ENCODE results near the gene STARD13.

Gene STARD13

GRCh38 chr13:33318744-33319143 is 33.2 kb upstream of the STARD13 start:
- Histone ChIP-seq H4K20me1 (ENCODE audit: insufficient read depth, low read length) (no peaks in the 10 kb centered on the region), H3K79me2 (ENCODE audit: low read length) (no peaks in the 10 kb centered on the region), H3K9me3 (replicated peaks; ENCODE audit: insufficient read depth, low read length) (no peaks in the 10 kb centered on the region), H3K27me3 (replicated peaks; ENCODE audit: insufficient read depth, low read length) (no peaks in the 10 kb centered on the region), H3K36me3 (replicated peaks; ENCODE audit: insufficient read depth, low read length) (no peaks in the 10 kb centered on the region), H3K4me1 (ENCODE audit: low read length) (no peaks in the 10 kb centered on the region), H3K27ac (ENCODE audit: low read length) (no peak overlapping the region), H3K4me2 (ENCODE audit: low read depth, low read length) (no peak overlapping the region), H3K4me3 (ENCODE audit: low read length) (no peak overlapping the region), H3K9me2 (replicated peaks; ENCODE audit: insufficient read depth, low read length) (no peaks in the 10 kb centered on the region), H2AFZ (ENCODE audit: low read length) (no peak overlapping the region), H3K9ac (ENCODE audit: low read length) (no peak overlapping the region), H3F3A (ENCODE audit: insufficient read depth, low read length) (no peaks in the 10 kb centered on the region)
- TF ChIP-seq EZH2phosphoT487 (IDR thresholded peaks at IDR 0.05; ENCODE audit: low read length) (no peak), EZH2 (optimal IDR thresholded peaks at IDR 0.05; ENCODE audit: low read depth, low read length) (no peak), CTCF (IDR thresholded peaks at IDR 0.05; ENCODE audit: low read length) (no peak)
- no peak for DNase-seq

GRCh38 chr13:33318037-33318436 is 32.5 kb upstream of the STARD13 start:
- no peaks in the 10 kb centered on the region for H3K9me3 ChIP-seq (replicated peaks; ENCODE audit: insufficient read depth, low read length)
- H3K4me1 ChIP-seq (ENCODE audit: low read length), result no peaks in the 10 kb centered on the region
- DNase-seq, result no peak
- H2AFZ ChIP-seq (ENCODE audit: low read length), result no peak overlapping the region
- H3F3A ChIP-seq (ENCODE audit: insufficient read depth, low read length), result no peaks in the 10 kb centered on the region
- no peak overlapping the region for H3K27ac ChIP-seq (ENCODE audit: low read length)
- no peaks in the 10 kb centered on the region for H4K20me1 ChIP-seq (ENCODE audit: insufficient read depth, low read length)
- H3K27me3 ChIP-seq (replicated peaks; ENCODE audit: insufficient read depth, low read length), result no peaks in the 10 kb centered on the region
- TF ChIP-seq EZH2 (optimal IDR thresholded peaks at IDR 0.05; ENCODE audit: low read depth, low read length) (no peak), CTCF (IDR thresholded peaks at IDR 0.05; ENCODE audit: low read length) (no peak), EZH2phosphoT487 (IDR thresholded peaks at IDR 0.05; ENCODE audit: low read length) (no peak)
- H3K4me2 ChIP-seq (ENCODE audit: low read depth, low read length), result no peak overlapping the region
- no peak overlapping the region for H3K4me3 ChIP-seq (ENCODE audit: low read length)
- H3K9me2 ChIP-seq (replicated peaks; ENCODE audit: insufficient read depth, low read length), result no peaks in the 10 kb centered on the region
- no peak overlapping the region for H3K9ac ChIP-seq (ENCODE audit: low read length)
- H3K79me2 ChIP-seq (ENCODE audit: low read length), result no peaks in the 10 kb centered on the region
- no peaks in the 10 kb centered on the region for H3K36me3 ChIP-seq (replicated peaks; ENCODE audit: insufficient read depth, low read length)

- Histone ChIP-seq H3K27me3 (replicated peaks; ENCODE audit: insufficient read depth, low read length) (no peaks in the 10 kb centered on the region), H4K20me1 (ENCODE audit: insufficient read depth, low read length) (no peaks in the 10 kb centered on the region), H3K4me3 (ENCODE audit: low read length) (no peak overlapping the region), H3K4me2 (ENCODE audit: low read depth, low read length) (no peak overlapping the region), H2AFZ (ENCODE audit: low read length) (no peak overlapping the region), H3K36me3 (replicated peaks; ENCODE audit: insufficient read depth, low read length) (no peaks in the 10 kb centered on the region), H3F3A (ENCODE audit: insufficient read depth, low read length) (no peaks in the 10 kb centered on the region), H3K79me2 (ENCODE audit: low read length) (no peaks in the 10 kb centered on the region), H3K9me3 (replicated peaks; ENCODE audit: insufficient read depth, low read length) (no peaks in the 10 kb centered on the region), H3K4me1 (ENCODE audit: low read length) (no peaks in the 10 kb centered on the region), H3K9me2 (replicated peaks; ENCODE audit: insufficient read depth, low read length) (no peaks in the 10 kb centered on the region), H3K9ac (ENCODE audit: low read length) (no peak overlapping the region), H3K27ac (ENCODE audit: low read length) (no peak overlapping the region)
- no peak for TF ChIP-seq EZH2phosphoT487 (IDR thresholded peaks at IDR 0.05; ENCODE audit: low read length)
- no peak for TF ChIP-seq EZH2 (optimal IDR thresholded peaks at IDR 0.05; ENCODE audit: low read depth, low read length)
- no peak for TF ChIP-seq CTCF (IDR thresholded peaks at IDR 0.05; ENCODE audit: low read length)
- no peak for DNase-seq
These were observed 31.3 kb upstream of the STARD13 start for GRCh38 chr13:33316890-33317289.

Measured in MM.1S (cell line).